SH-SY5Y (cell line): ENCODE measurements around the gene HOXB7.

Experiments used
- GATA2 ChIP-seq: IDR thresholded peaks from 2 replicates; pipeline ENCODE4 v1.6.1; 2011; ENCODE audit warnings: mild to moderate bottlenecking, low read depth, low read length
- GATA3 ChIP-seq: IDR thresholded peaks from 2 replicates; pipeline ENCODE4 v1.6.1; 2011; ENCODE audit warnings: low read depth, mild to moderate bottlenecking, low read length, moderate library complexity

The HOXB7 gene

GRCh38 chr17:48621410-48622392 lies 10.9 kb upstream of the HOXB7 start:
- TF ChIP-seq GATA3 (no peak), GATA2 (no peak)

- TF ChIP-seq GATA3 (no peak), GATA2 (no peak)
Measured at GRCh38 chr17:48620461-48621139, 9.8 kb upstream of the HOXB7 start.

GRCh38 chr17:48619826-48620449 lies 9.1 kb upstream of the HOXB7 start:
- TF ChIP-seq GATA3 (no peak), GATA2 (no peak)

- TF ChIP-seq GATA3 (no peak), GATA2 (no peak)
Measured at GRCh38 chr17:48618256-48618896, 7.6 kb upstream of the HOXB7 start.

GRCh38 chr17:48617471-48618255 lies 6.8 kb upstream of the HOXB7 start:
- TF ChIP-seq GATA3 (no peak), GATA2 (no peak)

GRCh38 chr17:48616717-48617470 lies 6.1 kb upstream of the HOXB7 start:
- TF ChIP-seq GATA2, result no peak
- no peak for TF ChIP-seq GATA3

- TF ChIP-seq GATA3 (no peak), GATA2 (no peak)
Measured at GRCh38 chr17:48615963-48616716, 5.3 kb upstream of the HOXB7 start.

- TF ChIP-seq GATA3 (no peak), GATA2 (no peak)
Measured at GRCh38 chr17:48615047-48615962, 4.5 kb upstream of the HOXB7 start, which contains the start of gene HOXB8. Gene HOXB8, minus strand, starts transcription at chr17:48615292. Its CDS starts 588 bp downstream, at chr17:48614704.

- TF ChIP-seq GATA3 (no peak), GATA2 (no peak)
Measured at GRCh38 chr17:48613862-48614694, 3.3 kb upstream of the HOXB7 start.
